Stimulated activated CD8-positive, alpha-beta memory T cell treated with anti-CD3 and anti-CD28 coated beads, Interleukin-15, amount 100 ng/mL, for 24 hours (primary cell): ENCODE results near the gene PPP1R14C.
"Not testable (repeated sequence)": the region's sequence is repeated elsewhere in the genome, so short reads cannot be mapped to it uniquely, and the experiment has no call there.

Source experiments
- DNase-seq: peaks from one replicate; pipeline ENCODE4 v3.0.0-alpha.2; 2020; ENCODE audit warnings: low read depth

The PPP1R14C gene, protein sequence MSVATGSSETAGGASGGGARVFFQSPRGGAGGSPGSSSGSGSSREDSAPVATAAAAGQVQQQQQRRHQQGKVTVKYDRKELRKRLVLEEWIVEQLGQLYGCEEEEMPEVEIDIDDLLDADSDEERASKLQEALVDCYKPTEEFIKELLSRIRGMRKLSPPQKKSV

DNA sequence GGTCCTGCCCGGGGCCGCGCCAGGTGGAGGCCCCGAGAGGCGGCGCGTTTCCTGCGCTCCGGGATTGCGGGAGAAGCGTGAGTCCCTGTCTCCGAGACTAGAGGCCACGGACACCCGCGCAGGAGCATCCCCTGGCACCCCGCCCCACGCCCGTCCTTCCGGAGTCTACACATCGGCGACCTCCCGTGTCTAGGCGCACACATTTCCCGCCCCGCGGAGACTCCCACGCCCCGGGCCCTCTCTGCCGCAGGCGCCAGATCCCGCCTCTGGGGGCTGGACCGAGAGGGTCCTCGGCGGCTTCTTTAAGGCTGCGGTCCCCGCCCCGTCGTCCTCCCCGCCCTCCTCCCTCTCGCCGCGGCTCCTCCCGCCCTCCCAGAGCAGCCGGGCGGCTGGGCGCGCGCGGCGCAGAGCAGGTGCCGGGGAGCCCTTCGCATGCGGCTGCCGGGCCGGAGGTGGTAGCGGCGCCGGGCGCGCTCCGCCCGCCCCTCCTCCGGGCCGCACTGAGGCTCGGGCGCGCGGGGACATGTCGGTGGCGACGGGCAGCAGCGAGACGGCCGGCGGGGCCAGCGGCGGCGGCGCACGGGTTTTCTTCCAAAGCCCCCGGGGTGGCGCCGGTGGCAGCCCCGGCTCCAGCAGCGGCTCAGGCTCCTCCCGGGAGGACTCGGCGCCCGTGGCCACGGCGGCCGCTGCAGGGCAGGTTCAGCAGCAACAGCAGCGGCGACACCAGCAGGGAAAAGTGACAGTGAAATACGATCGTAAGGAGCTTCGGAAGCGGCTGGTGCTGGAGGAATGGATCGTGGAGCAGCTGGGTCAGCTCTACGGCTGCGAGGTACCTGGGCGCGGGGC lies at the start of gene PPP1R14C:
Gene PPP1R14C, plus strand, starts transcription at position 375 of the 846 bp plus-strand sequence. Its CDS starts 149 bp downstream, at position 524.
- no peak for DNase-seq

GRCh38 chr6:150093397-150093796 lies 49.4 kb upstream of the PPP1R14C start:
- DNase-seq = no peak

GRCh38 chr6:150098155-150098554 lies 44.7 kb upstream of the PPP1R14C start:
- no peak for DNase-seq

- DNase-seq = no peak
Measured at GRCh38 chr6:150099546-150099945, 43.3 kb upstream of the PPP1R14C start.

DNA sequence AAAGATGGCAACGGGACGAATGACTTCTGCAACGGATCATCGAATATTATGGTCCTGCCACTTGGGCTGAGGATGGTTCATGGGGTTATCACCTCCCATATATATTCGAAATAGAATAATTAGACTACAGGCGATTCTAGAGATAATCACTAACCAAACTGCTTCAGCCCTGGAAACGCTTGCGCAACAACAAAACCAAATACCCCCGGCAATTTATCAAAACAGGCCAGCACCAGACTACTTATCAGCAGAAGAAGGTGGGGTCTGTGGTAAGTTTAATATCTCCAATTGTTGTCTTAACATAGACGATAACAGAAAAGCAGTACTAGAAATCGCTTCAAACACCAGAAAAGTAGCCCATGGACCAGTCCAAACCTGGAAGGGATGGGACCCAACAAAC lies 42.9 kb upstream of the PPP1R14C start:
- no peak for DNase-seq

- no peak for DNase-seq
Measured at GRCh38 chr6:150100745-150101144, 42.1 kb upstream of the PPP1R14C start.

GRCh38 chr6:150102750-150103270 lies 40.0 kb upstream of the PPP1R14C start:
- DNase-seq = no peak

DNA sequence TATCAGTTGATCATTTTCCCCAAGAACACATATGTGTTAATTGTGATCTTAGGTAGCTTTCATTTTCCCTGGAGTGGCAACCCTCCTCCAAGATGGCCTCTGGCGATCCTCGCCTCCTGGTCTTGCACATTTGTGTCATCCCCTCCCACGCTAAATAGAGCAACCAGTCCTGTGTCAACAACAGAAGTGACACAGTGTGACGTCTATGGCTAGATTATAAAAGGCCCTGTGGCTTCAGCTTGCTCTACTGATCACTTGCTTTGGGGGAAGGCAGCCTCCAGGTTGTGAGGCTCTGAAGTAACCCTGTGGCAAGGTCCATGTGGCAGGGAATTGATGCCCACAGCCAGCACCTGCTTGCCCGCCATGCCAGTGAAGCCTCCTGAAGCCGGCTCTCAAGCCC lies 30.6 kb upstream of the PPP1R14C start:
- DNase-seq = no peak

GRCh38 chr6:150115769-150116168 lies 27.1 kb upstream of the PPP1R14C start:
- no peak for DNase-seq

GRCh38 chr6:150116200-150116800 lies 26.5 kb upstream of the PPP1R14C start:
- DNase-seq = no peak

DNA sequence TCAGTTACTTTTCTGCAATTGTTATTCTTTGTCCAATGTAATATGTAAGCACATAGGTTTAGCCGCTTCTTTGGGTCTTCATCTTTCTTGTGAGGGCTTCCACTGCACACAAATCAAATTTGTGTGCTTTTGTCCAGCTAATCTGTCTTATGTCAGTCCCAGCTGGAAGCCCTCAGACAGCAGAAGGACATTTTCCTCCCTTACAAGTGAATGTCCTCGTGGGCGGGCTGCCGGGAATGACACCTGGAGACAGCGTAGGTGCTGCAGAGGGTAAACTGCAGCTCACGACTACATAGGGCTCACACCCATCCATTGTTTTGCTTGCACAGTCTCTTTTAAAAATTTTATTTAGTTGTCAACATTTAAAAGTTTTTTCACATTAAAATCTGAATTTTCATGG lies 24.6 kb upstream of the PPP1R14C start:
- DNase-seq = no peak

DNA sequence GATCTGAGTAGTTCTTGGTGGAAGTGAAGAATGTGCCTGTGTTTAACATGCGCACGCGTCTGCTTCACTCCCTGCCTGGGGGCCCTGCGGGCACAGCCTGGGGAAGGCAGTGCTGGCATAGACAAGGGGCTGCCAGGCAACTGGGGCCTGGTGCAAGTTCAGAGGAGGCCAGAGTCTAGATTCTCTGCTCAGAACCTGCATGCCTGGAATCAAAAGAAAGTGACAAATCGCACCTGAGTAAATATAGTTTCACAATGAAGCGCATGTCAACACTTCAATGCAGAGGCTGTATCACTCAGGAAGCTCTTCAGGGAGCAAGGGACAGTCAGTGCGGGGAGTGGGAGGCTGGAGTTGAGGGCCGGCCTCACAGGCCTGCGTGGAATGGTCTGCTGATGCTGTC lies 24.2 kb upstream of the PPP1R14C start:
- no peak for DNase-seq

DNA sequence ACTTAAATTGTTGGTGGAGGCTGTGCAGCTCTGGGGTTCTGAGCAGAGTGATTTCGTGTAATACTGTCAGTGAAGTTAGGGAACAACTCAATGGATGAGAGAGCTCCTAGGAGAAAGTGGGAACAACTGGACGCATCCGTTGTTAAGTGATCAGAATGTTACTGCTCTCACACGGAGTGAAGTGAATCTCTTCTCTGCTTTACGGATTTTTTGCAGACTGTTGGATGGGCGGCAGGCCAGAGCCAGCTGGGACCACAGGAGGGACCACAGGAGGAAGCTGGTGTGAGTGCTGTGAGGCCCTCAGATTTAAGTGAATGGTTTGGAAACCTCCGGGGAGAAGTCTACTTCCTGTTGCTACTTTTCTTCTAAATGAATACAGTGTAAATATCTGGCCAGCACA lies 23.7 kb upstream of the PPP1R14C start:
- DNase-seq = no peak

DNA sequence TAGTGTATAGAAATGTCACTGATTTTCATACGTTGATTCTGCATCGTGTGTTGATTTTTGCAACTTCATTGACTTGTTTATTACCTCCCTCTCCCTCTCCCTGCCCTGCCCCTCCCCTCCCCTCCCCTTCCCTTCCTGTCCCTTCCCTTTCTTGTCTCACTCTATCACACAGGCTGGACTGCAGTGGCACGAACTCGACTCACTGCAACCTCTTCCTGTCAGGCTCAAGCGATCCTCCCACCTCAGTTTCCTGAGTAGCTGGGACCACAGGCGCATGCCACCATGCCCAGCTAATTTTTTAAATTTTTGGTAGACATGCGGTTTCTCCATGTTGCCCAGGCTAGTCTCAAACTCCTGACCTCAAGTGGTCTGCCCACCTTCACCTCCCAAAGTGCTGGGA lies 19.2 kb upstream of the PPP1R14C start:
- no peak for DNase-seq

GRCh38 chr6:150124235-150124634 lies 18.6 kb upstream of the PPP1R14C start:
- no peak for DNase-seq

DNA sequence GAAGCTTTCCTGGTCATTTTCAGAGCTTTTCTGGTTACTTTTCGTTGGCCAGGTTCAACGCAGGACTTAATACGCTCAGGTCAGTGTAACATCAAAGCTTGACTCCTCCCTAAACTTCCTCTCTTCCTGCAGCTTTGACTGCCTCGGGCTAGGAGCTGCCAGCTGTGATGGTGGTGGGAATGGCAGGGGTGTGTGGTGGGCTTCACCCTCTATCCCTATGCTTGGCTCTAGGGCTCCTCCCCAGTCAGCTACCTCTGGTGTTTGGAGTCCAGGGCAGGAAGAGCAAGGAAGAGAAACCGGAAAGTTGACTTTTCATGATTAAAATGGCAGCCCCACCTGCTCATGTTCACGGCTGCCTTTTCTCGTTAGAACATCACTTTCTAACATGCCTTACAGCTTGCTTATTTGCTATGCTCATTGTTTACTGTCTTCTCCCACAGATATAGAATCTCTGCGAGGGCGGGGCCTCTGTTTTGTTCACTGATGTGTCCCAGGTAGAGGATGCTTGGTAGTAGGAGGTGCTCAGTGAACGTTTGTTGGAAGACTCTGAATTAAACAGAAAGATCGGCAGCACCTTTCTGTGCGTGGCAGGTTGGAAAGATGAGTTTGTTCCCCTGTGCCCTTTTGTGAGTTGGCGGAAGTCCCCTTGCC lies 16.1 kb upstream of the PPP1R14C start:
- DNase-seq = no peak

DNA sequence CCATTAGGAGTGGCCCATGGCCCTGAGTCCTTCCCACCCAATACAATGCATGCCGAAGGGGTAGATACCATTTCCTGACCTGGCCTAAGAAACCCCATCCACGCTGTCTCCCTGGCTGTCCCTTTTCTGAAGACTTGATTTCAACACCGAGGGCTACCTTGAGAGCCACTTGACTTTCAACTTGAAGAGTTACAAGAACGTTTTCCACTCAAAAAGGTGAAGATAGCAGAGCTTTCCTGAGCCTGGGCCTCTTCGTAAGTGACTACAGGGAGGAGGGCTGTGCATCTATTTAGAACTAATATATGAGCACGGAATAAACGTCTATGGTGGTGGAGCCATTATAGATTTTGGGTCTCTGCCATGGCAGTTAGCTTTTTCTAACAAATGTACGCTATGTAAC lies 14.4 kb upstream of the PPP1R14C start:
- DNase-seq = no peak

GRCh38 chr6:150129616-150130505 lies 13.0 kb upstream of the PPP1R14C start:
- DNase-seq = no peak

DNA sequence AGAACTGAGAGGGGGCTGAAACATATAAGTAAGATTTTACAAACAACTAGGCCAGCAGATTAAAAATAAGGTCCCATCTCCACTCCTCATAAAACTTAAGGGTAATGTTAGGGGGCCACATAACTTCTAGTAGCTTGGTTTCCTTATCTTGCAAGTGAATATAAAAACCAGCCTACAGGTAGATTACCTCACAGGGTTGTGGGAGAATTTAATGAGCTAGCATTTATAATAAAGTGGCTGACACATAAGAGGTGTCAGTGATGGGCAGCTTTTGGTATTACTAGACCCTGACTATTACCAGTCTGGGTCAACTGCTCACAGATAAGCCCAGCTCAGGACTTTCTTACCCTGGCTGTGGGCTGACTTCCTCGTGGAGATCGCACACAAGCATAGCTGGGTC lies 9.2 kb upstream of the PPP1R14C start:
- no peak for DNase-seq

DNA sequence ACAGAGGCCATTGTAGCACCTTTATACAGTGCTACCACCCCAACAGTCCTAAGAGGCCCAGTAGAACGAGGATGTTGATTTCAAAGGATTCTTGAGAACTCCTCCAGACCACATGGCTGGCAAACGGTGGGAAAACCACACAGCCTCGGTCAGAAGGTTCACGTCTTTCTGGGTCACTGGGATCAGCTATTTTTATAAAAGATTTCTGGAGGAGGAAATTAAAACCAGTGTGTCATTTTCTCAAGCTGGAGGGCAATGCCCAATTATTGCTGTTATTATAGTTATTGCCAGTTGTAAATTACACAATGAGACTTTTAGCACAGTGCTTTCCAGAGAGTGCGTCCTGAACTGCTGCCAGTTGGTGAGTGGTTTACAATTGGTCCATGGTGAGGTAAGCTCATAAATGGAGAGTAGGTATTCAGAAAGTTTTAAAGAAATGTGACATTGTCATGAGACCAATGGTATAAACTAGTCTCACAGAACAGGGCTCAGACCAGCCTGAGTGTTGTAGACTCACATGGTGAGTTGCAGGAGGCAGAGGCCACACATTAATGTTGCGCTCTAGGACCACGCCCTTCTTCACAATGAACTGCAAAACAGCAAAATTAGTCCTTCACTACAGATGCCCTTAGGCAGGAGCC lies 8.4 kb upstream of the PPP1R14C start:
- DNase-seq = no peak

GRCh38 chr6:150137711-150138110 lies 5.1 kb upstream of the PPP1R14C start:
- DNase-seq = not testable (repeated sequence)
